ENCODE data around the gene PMFBP1.

PMFBP1 gene

GRCh38 chr16:72129976-72130656 lies 41.8 kb downstream of the PMFBP1 start:
- DNase-seq: no peak

DNA sequence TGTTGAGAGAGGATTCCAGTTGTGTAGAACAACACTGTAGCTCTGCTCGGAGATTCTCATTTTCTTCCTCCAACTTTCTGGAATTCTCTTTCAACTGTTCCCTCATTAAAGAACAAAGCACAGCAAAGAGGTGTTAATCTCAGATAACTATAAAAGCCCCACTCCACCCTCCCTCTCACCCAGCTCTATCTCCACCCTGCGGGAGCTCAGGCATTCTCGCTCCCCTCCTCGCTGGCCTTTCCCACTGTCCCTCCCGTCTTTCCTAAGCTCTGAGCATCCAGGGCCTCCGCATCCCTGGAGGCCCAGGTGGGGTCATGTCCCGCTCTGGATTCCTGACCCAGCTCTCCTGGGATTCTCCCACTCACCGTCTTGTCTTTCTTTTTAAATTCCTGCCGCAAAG lies 43.3 kb downstream of the PMFBP1 start:
- no peak for DNase-seq

GRCh38 chr16:72126429-72126765 lies 45.6 kb downstream of the PMFBP1 start:
- DNase-seq: no peak

- DNase-seq: no peak
Measured at GRCh38 chr16:72125635-72126428, 46.1 kb downstream of the PMFBP1 start.

DNA sequence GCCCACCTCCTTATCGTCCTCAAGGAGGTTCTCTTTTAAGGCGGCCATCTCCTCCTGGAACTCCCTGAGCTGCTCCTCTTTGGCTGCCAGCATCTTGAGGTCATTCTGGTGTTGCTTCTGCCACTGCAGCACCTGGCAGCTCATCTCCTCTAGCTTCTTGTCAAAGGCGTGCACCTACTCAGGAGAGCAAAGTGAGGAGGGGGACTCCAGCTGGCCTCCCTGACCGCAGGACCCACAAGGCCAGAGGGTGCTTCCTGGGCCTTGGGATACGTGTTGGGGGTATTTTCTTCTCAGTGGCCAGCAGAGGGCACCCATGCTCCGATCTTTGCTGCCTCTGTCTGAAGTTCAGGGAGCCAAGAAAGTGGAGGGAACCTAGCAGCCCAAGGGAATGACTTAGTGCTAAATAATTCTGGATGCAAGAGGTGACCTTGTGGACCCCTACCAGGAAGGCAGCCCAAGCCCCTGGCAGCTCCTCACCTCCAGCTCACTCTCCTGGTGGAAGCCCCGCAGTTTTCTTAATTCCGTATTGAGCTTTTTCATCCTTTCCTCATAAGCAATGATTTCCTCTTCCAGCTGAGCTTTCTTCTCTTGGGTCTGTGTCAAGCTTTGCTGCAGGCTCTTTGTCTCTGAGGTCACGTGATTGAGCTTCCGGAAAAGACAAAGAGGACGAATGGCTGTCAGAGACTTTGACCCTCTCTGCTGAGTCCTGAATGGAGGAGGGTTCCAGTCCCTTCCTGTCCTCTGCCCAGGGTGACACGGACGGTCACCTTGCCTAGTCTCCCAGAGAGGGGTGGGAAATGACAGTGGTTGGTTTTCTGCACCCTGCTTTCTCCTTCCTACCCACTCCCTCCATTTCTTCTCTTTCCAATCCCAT lies 47.0 kb downstream of the PMFBP1 start:
- peak; percentile 31 for DNase-seq

- DNase-seq: no peak
Measured at GRCh38 chr16:72124148-72124547, 47.8 kb downstream of the PMFBP1 start.

- no peak for DNase-seq
Measured at GRCh38 chr16:72123426-72123825, 48.5 kb downstream of the PMFBP1 start.

DNA sequence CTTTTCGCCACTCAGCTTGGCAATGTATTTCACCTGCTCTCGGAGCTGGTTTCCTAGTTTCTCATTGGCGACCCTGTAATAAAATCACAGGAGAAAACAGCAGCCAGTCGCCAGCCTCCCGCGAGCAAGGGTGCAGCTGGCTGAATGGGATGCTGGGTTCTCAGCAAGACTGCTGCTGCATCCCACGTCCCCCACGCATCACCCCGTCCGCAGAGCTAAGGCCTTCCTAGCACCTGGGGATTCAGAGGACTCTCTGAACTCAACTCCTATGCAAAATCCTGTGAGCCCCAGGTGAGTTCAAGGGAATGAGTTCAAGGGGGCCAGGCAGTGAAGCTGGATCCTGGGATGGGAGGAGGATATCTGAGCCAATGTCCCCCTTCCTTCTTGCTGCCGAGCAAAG lies 49.0 kb downstream of the PMFBP1 start:
- no peak for DNase-seq

- no peak for DNase-seq
Measured at GRCh38 chr16:72122308-72122707, 49.6 kb downstream of the PMFBP1 start.

DNA sequence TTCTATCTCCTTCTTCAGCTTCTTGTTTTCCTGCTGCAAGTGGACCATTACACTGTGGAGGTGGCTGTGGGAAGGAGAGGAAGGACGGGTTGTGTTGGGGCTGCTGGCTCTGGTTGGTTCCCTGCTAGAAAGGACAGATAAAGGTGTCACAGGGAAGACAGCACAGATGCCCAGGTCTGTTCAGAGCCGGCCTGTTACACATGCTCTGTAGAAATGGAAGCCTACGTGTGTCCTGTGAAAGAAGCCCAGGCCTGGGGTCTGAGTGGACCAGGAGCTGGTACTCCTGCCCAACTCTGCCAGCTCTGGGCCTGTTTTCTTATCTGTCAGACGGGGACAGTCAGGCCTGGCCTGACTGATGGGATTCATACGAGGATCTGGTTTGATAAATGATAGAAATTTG lies 51.9 kb downstream of the PMFBP1 start:
- no peak for DNase-seq

DNA sequence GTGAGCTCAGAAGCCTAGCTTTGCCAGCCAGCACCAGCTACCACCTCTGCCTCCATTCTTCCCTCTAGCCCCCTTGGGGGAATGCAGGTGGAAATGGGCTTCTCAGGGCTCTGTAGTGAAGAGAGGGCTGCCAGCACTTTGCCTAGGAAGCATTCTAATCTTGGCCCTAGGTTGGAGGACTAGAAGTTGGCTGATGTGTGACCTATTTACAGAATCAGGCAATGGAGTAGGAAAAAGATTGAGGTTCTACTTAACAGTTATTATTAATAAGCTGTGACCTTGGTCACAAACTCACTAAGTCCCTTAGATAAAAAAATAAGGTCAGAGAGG lies 58.4 kb downstream of the PMFBP1 start:
- DNase-seq: no peak

DNA sequence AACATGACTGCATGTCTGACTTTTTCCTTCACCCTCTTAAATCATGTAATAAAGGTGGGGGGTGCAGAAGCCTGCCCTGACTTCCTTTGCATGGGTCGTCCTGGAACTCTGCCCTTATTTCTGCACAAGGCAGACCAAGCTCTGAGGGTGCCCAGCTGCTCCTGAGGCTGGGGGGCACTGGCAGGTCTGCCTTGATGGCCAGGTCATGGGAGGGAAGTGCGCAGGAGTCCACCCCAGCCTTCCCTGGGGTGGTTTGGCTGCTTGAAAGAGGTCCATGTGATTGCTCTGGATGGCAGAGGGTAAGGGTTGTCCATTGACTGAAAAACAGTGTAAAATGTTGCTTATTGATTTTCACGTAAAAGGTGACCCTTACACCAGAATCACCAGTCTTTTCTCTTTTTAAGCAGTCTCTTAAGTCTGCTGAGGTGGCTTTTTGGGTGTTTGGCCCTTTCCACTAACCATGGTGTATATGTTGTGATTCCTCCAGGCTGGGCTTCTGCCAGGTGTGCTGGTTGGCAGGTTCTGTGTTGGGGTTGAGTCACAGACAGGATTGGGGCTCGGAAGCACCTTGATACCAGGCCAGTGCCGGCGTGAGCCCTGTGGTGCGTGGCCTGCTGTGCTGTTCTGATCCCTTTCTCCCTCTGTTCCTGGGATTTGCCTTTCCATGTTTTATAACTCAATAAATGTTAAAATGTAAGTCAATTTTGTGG lies 58.9 kb downstream of the PMFBP1 start:
- DNase-seq: no peak

- no peak for DNase-seq
Measured at GRCh38 chr16:72112452-72112792, 59.5 kb downstream of the PMFBP1 start.

DNA sequence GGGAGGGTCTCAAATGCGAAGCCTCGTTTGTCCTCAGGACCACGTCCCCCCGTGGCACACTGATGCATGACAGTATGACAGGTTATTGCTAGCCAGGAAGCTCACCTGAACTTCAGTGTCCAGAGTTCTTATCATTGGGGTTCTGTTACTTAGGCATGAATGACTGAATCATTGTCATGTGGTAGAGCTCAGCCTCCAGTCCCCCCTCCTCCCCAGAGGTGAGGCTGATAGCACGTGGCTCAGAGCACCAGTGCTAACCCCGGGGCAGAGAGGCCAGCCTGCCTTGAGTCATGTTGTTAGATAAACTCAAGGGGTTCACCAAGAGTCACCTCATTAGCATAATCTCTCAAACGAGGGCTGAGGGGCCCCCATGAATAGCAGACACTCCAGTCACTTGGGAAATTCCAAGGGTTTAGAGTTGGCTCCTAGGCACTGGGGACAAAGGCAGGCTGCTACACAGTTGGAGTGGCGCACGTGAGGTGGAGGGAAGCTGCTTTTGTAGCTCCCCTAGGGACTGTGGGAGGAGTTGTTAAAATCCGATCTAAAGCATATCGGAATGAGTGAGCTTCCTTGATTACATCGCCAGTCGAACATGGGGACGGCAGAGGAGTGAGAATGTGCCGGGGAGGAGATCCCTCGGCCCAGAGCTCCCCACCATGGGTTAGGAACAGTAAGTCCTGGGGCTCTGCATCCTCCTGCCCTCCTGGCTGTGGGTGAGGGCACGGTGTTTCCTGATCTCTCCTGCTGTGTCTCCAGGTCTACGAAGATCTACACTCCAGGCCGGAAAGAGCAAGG lies 60.1 kb downstream of the PMFBP1 start:
- peak; percentile 40 for DNase-seq

DNA sequence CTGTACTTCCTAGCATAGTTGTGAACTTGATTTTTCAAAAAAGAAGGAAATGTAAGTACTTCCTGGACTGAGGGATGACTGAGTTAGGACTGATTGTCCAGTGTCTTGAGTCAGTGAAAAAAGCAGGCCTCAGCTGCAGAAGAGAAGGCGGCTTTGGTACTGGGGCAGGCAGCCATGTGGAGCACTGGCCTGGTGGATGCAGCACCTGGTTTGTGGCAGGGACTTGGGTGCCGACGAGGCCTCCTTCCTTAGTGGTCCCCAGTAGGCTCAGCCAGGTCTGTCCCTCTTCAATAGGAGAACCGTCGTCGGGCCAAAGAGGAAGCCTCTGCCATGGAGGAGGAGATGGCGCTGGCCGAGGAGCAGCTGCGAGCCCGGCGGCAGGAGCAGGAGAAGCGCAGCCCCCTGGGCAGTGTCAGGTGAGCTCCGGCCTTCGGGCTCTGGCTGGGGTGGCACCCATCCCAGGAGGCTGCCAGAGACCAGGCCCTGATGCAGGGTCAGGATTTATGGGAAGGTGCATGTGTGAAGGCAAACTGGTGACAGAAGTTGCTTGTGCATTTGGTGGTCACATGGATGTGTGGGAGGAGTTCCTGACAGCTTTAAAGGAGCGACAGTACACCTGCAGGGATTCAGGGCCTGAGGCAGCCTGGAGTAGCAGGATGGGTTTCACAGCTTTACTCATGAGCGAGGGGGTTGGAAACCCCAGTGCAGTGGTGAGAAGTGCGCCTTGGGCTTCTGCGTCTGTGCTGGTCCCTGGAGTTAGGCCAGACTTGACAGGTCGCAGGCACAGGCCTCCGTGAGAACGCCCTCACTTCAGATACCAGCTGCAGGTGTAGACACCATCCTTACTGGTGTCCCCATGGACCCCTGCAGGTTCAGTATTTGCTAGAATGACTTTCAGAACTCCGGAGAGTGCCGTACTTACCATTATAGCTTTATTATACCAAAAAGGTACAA lies 61.0 kb downstream of the PMFBP1 start:
- no peak for DNase-seq

DNA sequence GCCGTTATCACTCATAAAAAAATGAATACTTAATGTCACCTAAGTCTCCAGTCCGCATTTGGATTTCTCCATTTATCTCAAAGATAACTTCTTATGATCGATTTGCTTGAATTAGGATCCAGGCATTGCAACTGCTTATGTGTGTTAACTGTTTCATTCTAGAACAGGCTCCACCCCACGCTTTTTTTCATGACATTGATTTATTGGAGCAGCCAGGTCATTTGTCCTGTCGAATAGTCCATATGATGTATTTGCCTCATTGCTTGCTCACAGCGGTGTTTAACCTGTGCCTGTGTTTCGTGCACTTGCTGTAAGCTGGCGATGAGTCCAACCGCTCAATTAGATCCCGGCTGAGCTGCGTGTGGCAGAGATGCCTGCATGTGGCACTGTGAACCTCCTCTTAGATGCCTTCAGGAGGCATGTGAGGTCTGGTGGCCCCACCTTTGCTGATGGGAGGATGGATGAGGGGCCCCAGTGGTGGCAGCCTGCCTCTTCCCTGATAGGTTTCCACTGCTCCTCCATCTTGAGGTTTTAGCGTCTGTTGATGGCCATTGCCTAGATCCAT lies 61.9 kb downstream of the PMFBP1 start:
- no peak for DNase-seq

- DNase-seq: no peak
Measured at GRCh38 chr16:72109300-72109699, 62.7 kb downstream of the PMFBP1 start.

GRCh38 chr16:72108353-72109102 lies 63.4 kb downstream of the PMFBP1 start:
- no peak for DNase-seq

DNA sequence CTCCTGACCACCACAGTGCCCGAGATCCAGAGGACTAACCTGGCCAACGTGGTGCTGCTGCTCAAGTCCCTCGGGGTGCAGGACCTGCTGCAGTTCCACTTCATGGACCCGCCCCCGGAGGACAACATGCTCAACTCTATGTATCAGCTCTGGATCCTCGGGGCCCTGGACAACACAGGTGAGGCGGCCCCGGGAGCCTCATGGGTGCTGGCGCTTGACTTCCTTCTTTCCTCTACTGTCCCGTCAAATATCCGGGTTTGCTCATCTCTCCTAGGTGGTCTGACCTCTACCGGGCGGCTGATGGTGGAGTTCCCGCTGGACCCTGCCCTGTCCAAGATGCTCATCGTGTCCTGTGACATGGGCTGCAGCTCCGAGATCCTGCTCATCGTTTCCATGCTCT lies 64.6 kb downstream of the PMFBP1 start:
- no peak for DNase-seq

GRCh38 chr16:72105978-72106377 lies 66.0 kb downstream of the PMFBP1 start:
- no peak for DNase-seq
